ENCODE results near the gene MRPS22.

- TF ChIP-seq EZH2 (IDR thresholded peaks at IDR 0.05), result no peak
- no peak for TF ChIP-seq POLR2AphosphoS5 (IDR thresholded peaks at IDR 0.05; ENCODE audit: borderline replicate concordance, low read depth, low read length)
- no peak for TF ChIP-seq FOXP2 (optimal IDR thresholded peaks at IDR 0.05; ENCODE audit: control extremely low read depth, extremely low read length, insufficient read depth)
These were observed 26.6 kb upstream of the MRPS22 start for GRCh38 chr3:139317215-139317614.
